OCI-LY7 (cell line): ENCODE data around the gene RAB44. TPM values are rescaled to one million over a fixed set of nuclear protein-coding genes. Genes with fewer than 3 reads are reported as not detected.

Experiments used
- BruUV-seq: library from RNA; stranded (reverse); fragments of 400-500 nt; replicated peaks from 2 replicates; lab custom pipeline; 2021; lab: Mats Ljungman, UMichigan
- CTCF ChIA-PET: fragments of 300-600 bp; sonication (Branson Sonifier 250); formaldehyde crosslinking; loops from one replicate; lab custom pipeline; 2022; ENCODE audit warnings: antibody characterized with exemption; ENCODE audit not compliant: unreplicated experiment; lab: Charles Lee
- POLR2A ChIA-PET: fragments of 300-600 bp; sonication (Branson Sonifier 250); formaldehyde crosslinking; loops from one replicate; lab custom pipeline; 2022; ENCODE audit warnings: antibody characterized with exemption; lab: Charles Lee
- DNase-seq: peaks from one replicate; pipeline ENCODE4 v3.0.0-alpha.2; 2015; ENCODE audit warnings: low spot score
- H2AFZ ChIP-seq: fragments of 200-600 bp; sonication (generic), shearing (Covaris generic); 2 replicates; pipeline ENCODE4 v1.6.1; 2014; ENCODE audit warnings: mild to moderate bottlenecking, antibody characterized with exemption, low read length, moderate library complexity
- H3K27ac ChIP-seq: fragments of 200-600 bp; sonication (generic); 2 replicates; pipeline ENCODE4 v1.5.1; 2014; ENCODE audit warnings: mixed run types, low read depth, mild to moderate bottlenecking, moderate library complexity, low read length, inconsistent platforms; ENCODE audit not compliant: poor library complexity, severe bottlenecking
- H3K36me3 ChIP-seq: fragments of 200-600 bp; sonication (generic); 2 replicates; pipeline ENCODE4 v1.6.1; 2014; ENCODE audit warnings: mild to moderate bottlenecking, antibody characterized with exemption, low read length, moderate library complexity, mixed read lengths; ENCODE audit not compliant: insufficient read depth
- H3K4me1 ChIP-seq: fragments of 200-600 bp; sonication (generic); 2 replicates; pipeline ENCODE4 v1.5.1; 2014; ENCODE audit warnings: mild to moderate bottlenecking, low read length; ENCODE audit not compliant: insufficient read depth, poor library complexity, severe bottlenecking
- H3K4me2 ChIP-seq: fragments of 200-600 bp; sonication (generic); 2 replicates; pipeline ENCODE4 v1.6.1; 2014; ENCODE audit warnings: mild to moderate bottlenecking, low read length
- H3K4me3 ChIP-seq: fragments of 200-600 bp; sonication (generic); 2 replicates; pipeline ENCODE4 v1.5.1; 2014; ENCODE audit warnings: mild to moderate bottlenecking, low read depth, low read length; ENCODE audit not compliant: poor library complexity, severe bottlenecking
- H3K79me2 ChIP-seq: fragments of 200-600 bp; sonication (generic); 2 replicates; pipeline ENCODE4 v1.6.1; 2016; ENCODE audit warnings: low read depth, mild to moderate bottlenecking, low read length, moderate library complexity, mixed read lengths; ENCODE audit not compliant: insufficient read depth
- H3K9me2 ChIP-seq: fragments of 200-600 bp; sonication (generic); 2 replicates; pipeline ENCODE4 v1.6.1; 2016; ENCODE audit warnings: mild to moderate bottlenecking, low read length, mixed read lengths; ENCODE audit not compliant: insufficient read depth
- H3K9me3 ChIP-seq: fragments of 200-600 bp; sonication (generic); 2 replicates; pipeline ENCODE4 v1.6.1; 2014; ENCODE audit warnings: mild to moderate bottlenecking, mixed run types, low read length, mixed read lengths
- H4K20me1 ChIP-seq: fragments of 200-600 bp; sonication (generic); 2 replicates; pipeline ENCODE4 v1.6.1; 2014; ENCODE audit warnings: mild to moderate bottlenecking, antibody characterized with exemption, low read length, moderate library complexity, mixed read lengths; ENCODE audit not compliant: insufficient read depth
- CTCF ChIP-seq: fragments of 200-600 bp; sonication (generic); conservative IDR thresholded peaks from 2 replicates; pipeline ENCODE4 v1.5.1; 2014; ENCODE audit warnings: mild to moderate bottlenecking, antibody characterized with exemption, low read length, moderate library complexity, mixed read lengths
- EZH2phosphoT487 ChIP-seq: fragments of 200-600 bp; sonication (generic); IDR thresholded peaks from 2 replicates; pipeline ENCODE4 v1.6.1; 2018; ENCODE audit warnings: low read depth, borderline replicate concordance, mild to moderate bottlenecking, mixed run types, antibody characterized with exemption, low read length, moderate library complexity, mixed read lengths
- intact Hi-C: fragments of 100-400 bp; cut with micrococcal nuclease; formaldehyde crosslinking; loops from one replicate; pipeline ENCODE4 v1.10.0; 2022; ENCODE audit not compliant: unreplicated experiment
- total RNA-seq, 2 experiments: library from RNA; depleted of rRNA in 1 of 2; stranded (reverse); fragments of >200 nt in 1 of 2; shearing (Covaris generic) in 1 of 2; gene quantifications; 2 replicates each; pipeline ENCODE4 v1.2.3, GENCODE V29; 2014 to 2022

RAB44 gene
- total RNA-seq, 2 experiments from 2014 or later = 0.09 TPM; not detected in 1

GRCh38 chr6:36700831-36701230, 3.2 kb downstream of the RAB44 start:
- intact Hi-C loops = loop anchor here (1.0 to 2.0 kb wide), 4 partner anchors 18 to 86 kb away; no protein-coding TSS in a partner anchor
- TF ChIP-seq EZH2phosphoT487 (no peak), CTCF (no peak)
- no peaks in the 10 kb centered on the region for H3K36me3 ChIP-seq
- H3K4me3 ChIP-seq = no peak overlapping the region
- H3K4me1 ChIP-seq = peaks cover 5% of the 10 kb centered on the region
- no TSS peak for BruUV-seq
- no peaks in the 10 kb centered on the region for H3K9me3 ChIP-seq
- no peak overlapping the region for H2AFZ ChIP-seq
- POLR2A ChIA-PET = interaction anchor here (0.6 kb wide), 1 partner anchor 58 kb away, joined by 3 read pairs; no protein-coding TSS in a partner anchor
- H3K79me2 ChIP-seq = no peaks in the 10 kb centered on the region
- no peak overlapping the region for H3K27ac ChIP-seq
- H3K4me2 ChIP-seq = no peak overlapping the region
- no peak for DNase-seq
- no peaks in the 10 kb centered on the region for H4K20me1 ChIP-seq
- CTCF ChIA-PET = interaction anchor here (0.8 kb wide), 1 partner anchor 73 kb away, joined by 10 read pairs; no protein-coding TSS in a partner anchor
- H3K9me2 ChIP-seq = no peaks in the 10 kb centered on the region

- Histone ChIP-seq H3K36me3 (no peaks in the 10 kb centered on the region), H3K27ac (no peak overlapping the region), H3K9me3 (no peaks in the 10 kb centered on the region), H3K4me3 (no peak overlapping the region), H3K4me1 (peaks cover 5% of the 10 kb centered on the region), H2AFZ (no peak overlapping the region), H3K4me2 (no peak overlapping the region), H4K20me1 (no peaks in the 10 kb centered on the region), H3K9me2 (no peaks in the 10 kb centered on the region), H3K79me2 (no peaks in the 10 kb centered on the region)
- DNase-seq = peak; percentile 69
- CTCF ChIA-PET = interaction anchor here (0.6 kb wide), 1 partner anchor 66 kb away, joined by 4 read pairs; no protein-coding TSS in a partner anchor
- TF ChIP-seq EZH2phosphoT487 (no peak), CTCF (peak; percentile 89)
- no TSS peak for BruUV-seq
- POLR2A ChIA-PET = interaction anchor here (0.6 to 0.9 kb wide), 2 partner anchors 21 to 58 kb away, joined by 3 to 6 read pairs; no protein-coding TSS in a partner anchor
- intact Hi-C loops = loop anchor here (1.0 to 2.0 kb wide), 4 partner anchors 19 to 86 kb away; no protein-coding TSS in a partner anchor
These were observed 3.9 kb downstream of the RAB44 start for GRCh38 chr6:36701401-36701991.

- TF ChIP-seq EZH2phosphoT487 (no peak), CTCF (no peak)
These were observed 5.0 kb downstream of the RAB44 start for GRCh38 chr6:36702656-36703055.

More at GRCh38 chr6:36702656-36703055, 5.0 kb downstream of the RAB44 start:
- CTCF ChIA-PET = interaction anchor here (0.7 kb wide), 1 partner anchor 55 kb away, joined by 4 read pairs; no protein-coding TSS in a partner anchor
- no peak overlapping the region for H3K4me2 ChIP-seq
- no peak overlapping the region for H2AFZ ChIP-seq
- H3K79me2 ChIP-seq = no peaks in the 10 kb centered on the region
- H3K9me2 ChIP-seq = no peaks in the 10 kb centered on the region
- no TSS peak for BruUV-seq
- H3K27ac ChIP-seq = no peak overlapping the region
- no peaks in the 10 kb centered on the region for H3K36me3 ChIP-seq
- H3K4me3 ChIP-seq = no peak overlapping the region
- intact Hi-C loops = no loop called here
- H4K20me1 ChIP-seq = no peaks in the 10 kb centered on the region
- POLR2A ChIA-PET = no interaction called here
- DNase-seq = no peak
- H3K4me1 ChIP-seq = peaks cover 5% of the 10 kb centered on the region
- H3K9me3 ChIP-seq = no peaks in the 10 kb centered on the region
